ENCODE results near the gene PRXL2A. TPM values are rescaled to one million over a fixed set of nuclear protein-coding genes. Genes with fewer than 3 reads are reported as not detected.

Gene PRXL2A
- polyA plus RNA-seq, 3 donors = 0.61 to 4.1 (median 3.4) TPM

GRCh38 chr10:80441831-80442230 lies 33.5 kb downstream of the PRXL2A start:
- Histone ChIP-seq H3K36me3 (replicated peaks in 1 of 2; ENCODE audit: control insufficient read depth in 1 of 2, insufficient read depth in 2 of 2, low read length in 2 of 2) (no peaks in the 10 kb centered on the region), H3K9ac (ENCODE audit: insufficient read depth, low read length, poor library complexity, severe bottlenecking) (no peak overlapping the region), H2AFZ (ENCODE audit: insufficient read depth, low read depth, low read length, poor library complexity, severe bottlenecking) (no peak overlapping the region), H3K27ac (ENCODE audit: low read depth in 1 of 2, low read length in 2 of 2) (no peak overlapping the region), H3K79me2 (ENCODE audit: insufficient read depth, low read length) (no peaks in the 10 kb centered on the region), H4K20me1 (ENCODE audit: insufficient read depth, low read length) (no peaks in the 10 kb centered on the region), H3K27me3 (ENCODE audit: control insufficient read depth in 2 of 2, insufficient read depth in 2 of 2, low read length in 2 of 2) (peaks cover 0 to 3% of the 10 kb centered on the region in 2 donors), H3K9me3 (replicated peaks in 1 of 2; ENCODE audit: control insufficient read depth in 1 of 2, insufficient read depth in 1 of 2, low read length in 2 of 2) (no peaks in the 10 kb centered on the region), H3K4me1 (ENCODE audit: control insufficient read depth in 1 of 2, insufficient read depth in 2 of 2, low read length in 2 of 2) (peaks cover 7 to 19% of the 10 kb centered on the region in 2 donors), H3K4me3 (replicated peaks in 1 of 3; ENCODE audit: low read depth in 2 of 3, low read length in 3 of 3) (no peak overlapping the region), H3K4me2 (replicated peaks; ENCODE audit: extremely low read depth, low read length, poor library complexity, severe bottlenecking) (no peak overlapping the region)
- intact Hi-C loops (cut with micrococcal nuclease) = loop anchor here in 1 of 2 donors (10.0 kb wide), 1 partner anchor 483 kb away; no protein-coding TSS in a partner anchor
- no peaks in the 10 kb centered on the region for H3K36me3 Mint-ChIP-seq
- H3K4me3 Mint-ChIP-seq = no peak overlapping the region
- TF ChIP-seq, protein P1, sequence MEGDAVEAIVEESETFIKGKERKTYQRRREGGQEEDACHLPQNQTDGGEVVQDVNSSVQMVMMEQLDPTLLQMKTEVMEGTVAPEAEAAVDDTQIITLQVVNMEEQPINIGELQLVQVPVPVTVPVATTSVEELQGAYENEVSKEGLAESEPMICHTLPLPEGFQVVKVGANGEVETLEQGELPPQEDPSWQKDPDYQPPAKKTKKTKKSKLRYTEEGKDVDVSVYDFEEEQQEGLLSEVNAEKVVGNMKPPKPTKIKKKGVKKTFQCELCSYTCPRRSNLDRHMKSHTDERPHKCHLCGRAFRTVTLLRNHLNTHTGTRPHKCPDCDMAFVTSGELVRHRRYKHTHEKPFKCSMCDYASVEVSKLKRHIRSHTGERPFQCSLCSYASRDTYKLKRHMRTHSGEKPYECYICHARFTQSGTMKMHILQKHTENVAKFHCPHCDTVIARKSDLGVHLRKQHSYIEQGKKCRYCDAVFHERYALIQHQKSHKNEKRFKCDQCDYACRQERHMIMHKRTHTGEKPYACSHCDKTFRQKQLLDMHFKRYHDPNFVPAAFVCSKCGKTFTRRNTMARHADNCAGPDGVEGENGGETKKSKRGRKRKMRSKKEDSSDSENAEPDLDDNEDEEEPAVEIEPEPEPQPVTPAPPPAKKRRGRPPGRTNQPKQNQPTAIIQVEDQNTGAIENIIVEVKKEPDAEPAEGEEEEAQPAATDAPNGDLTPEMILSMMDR (IDR thresholded peaks at IDR 0.05) = no peak
- WGBS (ENCODE audit: insufficient coverage) = 100% methylated on average over 3 of the region's 8 CpGs
- no peak overlapping the region for H3K27ac Mint-ChIP-seq
- peaks cover 16% of the 10 kb centered on the region for H3K4me1 Mint-ChIP-seq
- H3K9me3 Mint-ChIP-seq = peaks cover 0 to 2% (median 0%) of the 10 kb centered on the region in 7 donors
- DNase-seq = no peak
- H3K27me3 Mint-ChIP-seq (ENCODE audit: low read depth in 3 of 3) = peaks cover 0 to 5% (median 2%) of the 10 kb centered on the region in 3 donors

- H3K9me3 ChIP-seq (replicated peaks in 1 of 2; ENCODE audit: control insufficient read depth in 1 of 2, insufficient read depth in 1 of 2, low read length in 2 of 2) = no peaks in the 10 kb centered on the region
- intact Hi-C loops (cut with micrococcal nuclease) = loop anchor here in 1 of 2 donors (10.0 kb wide), 1 partner anchor 482 kb away; no protein-coding TSS in a partner anchor
- H4K20me1 ChIP-seq (ENCODE audit: insufficient read depth, low read length) = no peaks in the 10 kb centered on the region
- no peak for DNase-seq
- no peak overlapping the region for H3K27ac ChIP-seq (ENCODE audit: low read depth in 1 of 2, low read length in 2 of 2)
- no peaks in the 10 kb centered on the region for H3K79me2 ChIP-seq (ENCODE audit: insufficient read depth, low read length)
- no peak overlapping the region for H3K9ac ChIP-seq (ENCODE audit: insufficient read depth, low read length, poor library complexity, severe bottlenecking)
- 50% methylated on average over 1 of the region's 3 CpGs for WGBS (ENCODE audit: insufficient coverage)
- no peaks in the 10 kb centered on the region for H3K36me3 ChIP-seq (replicated peaks in 1 of 2; ENCODE audit: control insufficient read depth in 1 of 2, insufficient read depth in 2 of 2, low read length in 2 of 2)
- H3K4me3 ChIP-seq (replicated peaks in 1 of 3; ENCODE audit: low read depth in 2 of 3, low read length in 3 of 3) = no peak overlapping the region
- peaks cover 0 to under 1% of the 10 kb centered on the region in 2 donors for H3K27me3 ChIP-seq (ENCODE audit: control insufficient read depth in 2 of 2, insufficient read depth in 2 of 2, low read length in 2 of 2)
- TF ChIP-seq, protein P1 (IDR thresholded peaks at IDR 0.05) = no peak
- Mint-ChIP-seq H3K4me3 (no peak overlapping the region), H3K36me3 (no peaks in the 10 kb centered on the region), H3K4me1 (peaks cover 26% of the 10 kb centered on the region), H3K9me3 (peaks cover 0 to 2% (median 0%) of the 10 kb centered on the region in 7 donors), H3K27ac (no peak overlapping the region), H3K27me3 (ENCODE audit: low read depth in 3 of 3) (peaks cover 2 to 5% (median 2%) of the 10 kb centered on the region in 3 donors)
- no peak overlapping the region for H3K4me2 ChIP-seq (replicated peaks; ENCODE audit: extremely low read depth, low read length, poor library complexity, severe bottlenecking)
- H3K4me1 ChIP-seq (ENCODE audit: control insufficient read depth in 1 of 2, insufficient read depth in 2 of 2, low read length in 2 of 2) = peaks cover 14 to 28% of the 10 kb centered on the region in 2 donors
- no peak overlapping the region for H2AFZ ChIP-seq (ENCODE audit: insufficient read depth, low read depth, low read length, poor library complexity, severe bottlenecking)
These were observed 34.5 kb downstream of the PRXL2A start for GRCh38 chr10:80442879-80443278.
